ENCODE results near the gene FILIP1L. TPM values are rescaled to one million over a fixed set of nuclear protein-coding genes. Genes with fewer than 3 reads are reported as not detected.

FILIP1L gene
- total and polyA plus RNA-seq, 8 donors: 10.6 to 98.4 (median 57.0) TPM

DNA sequence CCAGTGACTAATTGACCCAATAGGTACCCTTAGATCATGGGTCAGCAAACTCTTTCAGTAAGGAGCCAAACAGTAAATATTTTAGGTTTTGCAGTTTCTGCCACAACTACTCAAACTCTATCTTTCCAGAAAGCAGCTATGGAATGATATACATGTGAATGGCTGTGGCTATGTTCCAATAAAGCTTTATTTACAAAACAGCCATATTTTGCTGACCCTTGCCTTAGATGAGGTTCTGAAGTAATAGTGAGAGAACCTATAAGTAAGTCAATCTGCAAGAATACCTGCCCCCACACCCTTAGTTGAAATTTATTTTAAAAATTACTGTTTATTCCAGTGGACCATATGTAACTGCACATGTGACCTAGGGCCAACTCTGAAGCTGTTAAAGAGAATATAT lies 162.6 kb downstream of the FILIP1L start:
- no peaks in the 10 kb centered on the region for H3K9me3 ChIP-seq
- no peaks in the 10 kb centered on the region for H3K36me3 ChIP-seq
- H3K4me1 ChIP-seq: peaks cover 0 to 69% (median 25%) of the 10 kb centered on the region in 4 donors
- no peaks in the 10 kb centered on the region for H3K27me3 ChIP-seq
- no peak for DNase-seq
- no peak for TF ChIP-seq POLR2A (IDR thresholded peaks at IDR 0.05)
- no peak for TF ChIP-seq POLR2AphosphoS5 (IDR thresholded peaks at IDR 0.05)
- no peak for TF ChIP-seq EP300 (IDR thresholded peaks at IDR 0.05)
- TF ChIP-seq, protein P1, sequence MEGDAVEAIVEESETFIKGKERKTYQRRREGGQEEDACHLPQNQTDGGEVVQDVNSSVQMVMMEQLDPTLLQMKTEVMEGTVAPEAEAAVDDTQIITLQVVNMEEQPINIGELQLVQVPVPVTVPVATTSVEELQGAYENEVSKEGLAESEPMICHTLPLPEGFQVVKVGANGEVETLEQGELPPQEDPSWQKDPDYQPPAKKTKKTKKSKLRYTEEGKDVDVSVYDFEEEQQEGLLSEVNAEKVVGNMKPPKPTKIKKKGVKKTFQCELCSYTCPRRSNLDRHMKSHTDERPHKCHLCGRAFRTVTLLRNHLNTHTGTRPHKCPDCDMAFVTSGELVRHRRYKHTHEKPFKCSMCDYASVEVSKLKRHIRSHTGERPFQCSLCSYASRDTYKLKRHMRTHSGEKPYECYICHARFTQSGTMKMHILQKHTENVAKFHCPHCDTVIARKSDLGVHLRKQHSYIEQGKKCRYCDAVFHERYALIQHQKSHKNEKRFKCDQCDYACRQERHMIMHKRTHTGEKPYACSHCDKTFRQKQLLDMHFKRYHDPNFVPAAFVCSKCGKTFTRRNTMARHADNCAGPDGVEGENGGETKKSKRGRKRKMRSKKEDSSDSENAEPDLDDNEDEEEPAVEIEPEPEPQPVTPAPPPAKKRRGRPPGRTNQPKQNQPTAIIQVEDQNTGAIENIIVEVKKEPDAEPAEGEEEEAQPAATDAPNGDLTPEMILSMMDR (IDR thresholded peaks at IDR 0.05): no peak
- no peak overlapping the region for H3K4me3 ChIP-seq
- intact Hi-C loops (cut with DNase I; ENCODE audit: low total_unique reads): no loop called here
- peak overlapping the region in 1 of 5 donors; percentile 75 for H3K27ac ChIP-seq

DNA sequence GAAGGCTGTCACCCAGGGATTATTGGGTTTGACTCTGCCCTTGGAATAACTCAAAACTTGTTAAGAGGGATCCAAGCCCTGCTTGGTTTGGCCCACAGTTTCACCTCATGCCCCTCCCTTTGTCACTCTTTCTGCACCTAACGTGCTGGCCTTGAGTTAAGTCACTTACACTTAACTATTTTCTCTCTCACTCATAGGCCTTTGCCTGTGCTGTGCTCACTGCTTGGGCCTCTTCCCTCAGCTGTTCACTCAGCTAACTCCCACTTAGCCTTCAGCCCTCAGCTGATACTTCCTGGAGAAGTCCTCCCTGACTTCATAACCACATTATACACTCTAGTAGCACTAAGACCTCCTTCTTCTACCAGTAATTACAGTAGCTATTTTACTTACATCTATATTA lies 163.4 kb downstream of the FILIP1L start:
- TF ChIP-seq POLR2A (IDR thresholded peaks at IDR 0.05) (no peak), POLR2AphosphoS5 (IDR thresholded peaks at IDR 0.05) (no peak), EP300 (IDR thresholded peaks at IDR 0.05) (no peak)
- TF ChIP-seq, protein P1 (IDR thresholded peaks at IDR 0.05): no peak
- no peaks in the 10 kb centered on the region for H3K9me3 ChIP-seq
- no peak for DNase-seq
- H3K27ac ChIP-seq: peak overlapping the region; percentile 48 to 75 (median 59)
- no peaks in the 10 kb centered on the region for H3K36me3 ChIP-seq
- 32 to 58% (median 44%) methylated on average over 1 of the region's 1 CpG for WGBS, 5 donors
- intact Hi-C loops (cut with DNase I; ENCODE audit: low total_unique reads): no loop called here
- peaks cover 2 to 69% (median 25%) of the 10 kb centered on the region in 4 donors for H3K4me1 ChIP-seq
- H3K4me3 ChIP-seq: no peak overlapping the region
- H3K27me3 ChIP-seq: no peaks in the 10 kb centered on the region

DNA sequence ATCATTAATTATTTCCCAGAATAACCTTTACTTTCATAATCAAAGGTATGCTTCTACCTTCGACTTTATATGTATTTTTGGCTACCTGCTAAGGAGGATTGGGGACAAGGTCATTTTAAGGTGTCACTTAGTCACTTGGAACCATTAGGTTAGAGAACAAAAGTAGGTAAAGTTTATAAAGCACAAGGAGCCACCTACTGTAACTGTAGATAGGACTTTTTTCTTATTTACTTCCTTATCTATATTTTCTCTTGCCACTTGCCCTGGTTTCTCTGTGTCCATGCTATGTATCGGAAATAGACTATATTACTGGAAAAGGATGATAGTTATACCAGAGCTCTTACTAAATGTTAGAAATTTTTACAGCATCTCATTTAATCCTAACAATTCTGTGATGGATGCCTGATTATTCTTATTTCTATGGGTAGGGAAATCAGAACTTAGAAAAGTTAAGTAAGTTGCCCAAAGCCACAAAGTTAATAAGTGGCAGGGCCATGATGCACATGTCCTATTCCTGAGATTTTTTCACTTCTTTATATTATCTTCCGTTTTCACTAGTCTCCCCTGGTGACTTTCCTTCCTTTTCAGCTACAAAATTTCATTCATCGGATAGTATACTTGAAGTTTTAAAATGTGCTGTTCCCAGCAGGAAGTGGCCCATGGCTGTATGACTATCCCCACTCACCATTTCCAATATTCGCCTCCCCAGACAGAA lies 164.2 kb downstream of the FILIP1L start:
- Histone ChIP-seq H3K4me3 (no peak overlapping the region), H3K27ac (peak overlapping the region; percentile 55 to 75 (median 60)), H3K27me3 (no peaks in the 10 kb centered on the region), H3K36me3 (no peaks in the 10 kb centered on the region), H3K4me1 (peaks cover 8 to 72% (median 26%) of the 10 kb centered on the region in 4 donors), H3K9me3 (no peaks in the 10 kb centered on the region)
- WGBS, 5 donors: 58 to 76% (median 63%) methylated on average over 5 of the region's 5 CpGs
- DNase-seq: no peak
- TF ChIP-seq POLR2AphosphoS5 (IDR thresholded peaks at IDR 0.05): peak in 1 of 3 donors; percentile 18
- TF ChIP-seq, protein P1 (IDR thresholded peaks at IDR 0.05): no peak
- intact Hi-C loops (cut with DNase I; ENCODE audit: low total_unique reads): no loop called here

DNA sequence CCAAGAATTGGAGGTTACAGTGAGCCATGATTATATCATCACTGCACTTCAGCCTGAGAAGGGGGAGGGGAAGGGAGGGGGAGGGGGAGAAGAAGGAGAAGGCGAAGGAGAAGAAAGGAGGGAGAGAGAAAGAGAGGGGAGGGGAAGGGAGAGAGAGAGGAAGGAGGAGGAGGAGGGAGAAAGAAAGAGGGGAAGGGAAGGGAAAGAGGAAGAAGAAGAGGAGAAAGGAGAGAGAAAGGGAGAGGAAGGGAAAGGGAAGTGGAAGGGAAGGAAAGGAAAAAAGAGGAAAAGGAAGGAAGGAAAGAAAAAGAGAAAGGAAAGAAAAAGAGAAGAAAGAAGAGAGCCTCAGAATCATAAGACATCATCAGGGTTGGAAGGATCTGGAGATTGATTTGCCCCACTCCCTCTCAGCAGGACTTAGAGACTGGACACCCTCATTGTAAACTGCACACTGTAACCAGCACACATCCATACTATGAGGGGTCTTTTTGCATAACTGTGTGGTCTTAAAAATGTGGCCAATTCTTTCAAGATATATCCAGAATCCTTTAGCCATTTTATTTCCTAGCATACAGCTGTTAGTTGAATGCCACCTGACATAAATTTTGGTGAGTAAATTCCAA lies 165.7 kb downstream of the FILIP1L start:
- WGBS, 5 donors: 88 to 95% (median 90%) methylated on average over 1 of the region's 1 CpG
- Histone ChIP-seq H3K27ac (peak overlapping the region in 4 of 5 donors; percentile 42 to 75 (median 64)), H3K27me3 (no peaks in the 10 kb centered on the region), H3K9me3 (no peaks in the 10 kb centered on the region), H3K4me1 (peaks cover 20 to 77% (median 37%) of the 10 kb centered on the region in 4 donors), H3K36me3 (no peaks in the 10 kb centered on the region), H3K4me3 (no peak overlapping the region)
- intact Hi-C loops (cut with DNase I; ENCODE audit: low total_unique reads): no loop called here
- DNase-seq: no peak
- TF ChIP-seq, protein P1 (IDR thresholded peaks at IDR 0.05): no peak
- TF ChIP-seq POLR2AphosphoS5 (IDR thresholded peaks at IDR 0.05) (no peak), POLR2A (IDR thresholded peaks at IDR 0.05) (no peak), EP300 (IDR thresholded peaks at IDR 0.05) (no peak)

Measured in stomach (tissue), 9 donors.